PC-3 (cell line): ENCODE data around the gene SMAD1.

Source experiments
- CTCF ChIP-seq: fragments of 300-600 bp; sonication (generic); conservative IDR thresholded peaks from 2 replicates; pipeline ENCODE4 v1.5.1; 2017; ENCODE audit warnings: antibody characterized with exemption, low read depth, mild to moderate bottlenecking, low read length
- EZH2 ChIP-seq: fragments of 300-600 bp; sonication (generic); IDR thresholded peaks from one replicate; pipeline ENCODE4 v1.6.1; 2017; ENCODE audit warnings: antibody characterized with exemption, mild to moderate bottlenecking, low read length; ENCODE audit not compliant: unreplicated experiment

GRCh38 chr4:145564540-145564939, 82.9 kb downstream of the SMAD1 start:
- no peak for TF ChIP-seq CTCF
- no peak for TF ChIP-seq EZH2
